Psoas muscle (tissue), 8 donors: ENCODE results near the gene EIF3L. TPM values are rescaled to one million over a fixed set of nuclear protein-coding genes. Genes with fewer than 3 reads are reported as not detected.

Source experiments
- ATAC-seq, 4 donors: fragments of 200-7000 bp; cut with Tn5 transposase; one replicate each; pipeline ENCODE4 v1.9.1; 2020; ENCODE audit warnings: moderate library complexity in 3 of 4, mild to moderate bottlenecking in 2 of 4
- DNase-seq, 2 donors: peaks; one replicate each; pipeline ENCODE4 v3.0.0-alpha.2; 2020
- H3K27ac ChIP-seq: fragments of 200-600 bp; one replicate; pipeline ENCODE4 v1.8.0; 2022
- H3K27me3 ChIP-seq, 3 donors: fragments of 200-600 bp in 1 of 3; one replicate each; pipeline versions ENCODE4 v1.6.1 to v1.8.0; 2013 to 2022; ENCODE audit warnings: low read length in 2 of 3, mild to moderate bottlenecking in 2 of 3, moderate library complexity in 1 of 3; ENCODE audit not compliant: insufficient read depth in 3 of 3
- H3K36me3 ChIP-seq, 2 donors: fragments of 200-600 bp in 1 of 2; one replicate each; pipeline versions ENCODE4 v1.6.1 to v1.8.0; 2013 to 2022; ENCODE audit warnings: low read depth in 1 of 2, mild to moderate bottlenecking in 1 of 2, moderate library complexity in 1 of 2; ENCODE audit not compliant: insufficient read depth in 1 of 2
- H3K4me1 ChIP-seq: fragments of 200-600 bp; one replicate; pipeline ENCODE4 v1.8.0; 2022
- H3K4me3 ChIP-seq: fragments of 200-600 bp; one replicate; pipeline ENCODE4 v1.8.0; 2022; ENCODE audit warnings: mild to moderate bottlenecking
- H3K9me3 ChIP-seq: fragments of 200-600 bp; one replicate; pipeline ENCODE4 v1.8.0; 2022
- CTCF ChIP-seq: fragments of 200-600 bp; IDR thresholded peaks from one replicate; pipeline ENCODE4 v1.8.0; 2022; ENCODE audit warnings: antibody characterized with exemption
- WGBS, 3 donors: extraction: QIAGEN DNeasy Blood & Tissue Kit; methylation state at CpG; one replicate each; pipeline versions ENCODE4 v1.1.6 to v1.1.7; 2013; 5-methylcytosine and 5-hydroxymethylcytosine counted together
- intact Hi-C, 2 donors: fragments of 100-400 bp; cut with DNase I; formaldehyde crosslinking; loops; one replicate each; pipeline versions ENCODE4 v1.11.0 to v1.14.2; 2022
- polyA plus RNA-seq, 3 donors: library from polyadenylated mRNA; stranded (reverse); fragments of 200-250 nt; gene quantifications; one replicate each; pipeline ENCODE4 v1.2.3, GENCODE V29; 2013
- total RNA-seq, 4 donors: library from RNA; stranded (reverse); fragmentation: NEBNext Ultra II Directional in 2 of 4; extraction: Animal tissue kit (Norgen Biotek cat#: 25700) in 2 of 4; gene quantifications; one replicate each; pipeline versions ENCODE4 v1.2.1 to v1.2.4, GENCODE V29; 2021 to 2023
- donor health status: healthy with polysubstance abuse.
- donor health status: DM: no; HTN: no; CAD: no; lungs with moderate emphysema.
- donor health status: Bipolar disorder and iron deficiency.
- donor health status: healthy.
- donor health status: DM: yes; HTN: yes; CAD: no.
- donor health status: DM: no; HTN: no; CAD: no.
- donor health status: DM: no; HTN: no; CAD: no.
- donor health status: DM: yes; HTN: yes; CAD: no.

EIF3L gene
- total and polyA plus RNA-seq, 7 donors: 265 to 483 (median 369) TPM

- H3K27ac ChIP-seq: peak overlapping the region; percentile 85
- TF ChIP-seq CTCF: no peak
- H3K4me3 ChIP-seq: no peak overlapping the region
- intact Hi-C loops: no loop called here
- no peaks in the 10 kb centered on the region for H3K9me3 ChIP-seq
- no peak for DNase-seq
- peaks cover 21 to 97% of the 10 kb centered on the region in 2 donors for H3K36me3 ChIP-seq
- 67 to 82% (median 70%) methylated on average over 7 of the region's 7 CpGs for WGBS, 3 donors
- no peaks in the 10 kb centered on the region for H3K27me3 ChIP-seq
- ATAC-seq: no peak
- H3K4me1 ChIP-seq: peaks cover 29% of the 10 kb centered on the region
Observed at GRCh38 chr22:37860796-37861421, 11.7 kb downstream of the EIF3L start.

GRCh38 chr22:37862570-37863325 lies 13.5 kb downstream of the EIF3L start:
- intact Hi-C loops: loop anchor here (1.0 to 2.0 kb wide), 2 partner anchors 44 to 45 kb away; no protein-coding TSS in a partner anchor
- Histone ChIP-seq H3K4me3 (no peak overlapping the region), H3K27ac (peak overlapping the region; percentile 36), H3K27me3 (no peaks in the 10 kb centered on the region), H3K4me1 (peaks cover 29% of the 10 kb centered on the region), H3K9me3 (no peaks in the 10 kb centered on the region), H3K36me3 (peaks cover 21 to 97% of the 10 kb centered on the region in 2 donors)
- no peak for TF ChIP-seq CTCF
- 44 to 72% (median 46%) methylated on average over 7 of the region's 7 CpGs for WGBS, 3 donors
- no peak for DNase-seq
- peak in 1 of 4 donors; percentile 45 for ATAC-seq

DNA sequence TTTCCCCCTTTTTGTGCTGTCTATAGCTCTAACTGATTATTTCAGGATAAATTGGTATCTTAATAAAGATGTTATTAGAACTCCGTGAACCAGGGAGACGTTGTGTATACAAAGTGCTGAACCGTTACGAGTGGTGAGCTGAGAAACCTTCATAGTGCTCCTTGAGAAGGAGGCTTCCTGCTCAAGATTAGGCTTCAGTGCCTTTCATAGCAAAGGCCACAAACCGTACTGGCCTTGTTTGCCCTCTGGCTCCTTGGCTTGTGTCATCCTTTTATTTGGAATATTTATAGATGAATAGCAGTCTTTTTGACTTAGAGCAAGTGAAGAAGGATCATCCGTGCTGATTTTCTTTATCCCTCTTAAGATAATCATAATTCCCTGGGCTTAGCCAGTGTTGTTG lies 16.3 kb downstream of the EIF3L start:
- Histone ChIP-seq H3K9me3 (no peaks in the 10 kb centered on the region), H3K4me1 (peaks cover 24% of the 10 kb centered on the region), H3K27me3 (no peaks in the 10 kb centered on the region), H3K27ac (no peak overlapping the region), H3K36me3 (peaks cover 33 to 98% of the 10 kb centered on the region in 2 donors), H3K4me3 (no peak overlapping the region)
- no peak for DNase-seq
- intact Hi-C loops: no loop called here
- 82 to 88% (median 83%) methylated on average over 6 of the region's 6 CpGs for WGBS, 3 donors
- TF ChIP-seq CTCF: no peak
- ATAC-seq: no peak

- ATAC-seq (no peak), DNase-seq (no peak)
- 75 to 79% (median 76%) methylated on average over 7 of the region's 7 CpGs for WGBS, 3 donors
- H3K27me3 ChIP-seq: no peaks in the 10 kb centered on the region
- intact Hi-C loops: no loop called here
- no peaks in the 10 kb centered on the region for H3K9me3 ChIP-seq
- no peaks in the 10 kb centered on the region for H3K4me1 ChIP-seq
- H3K4me3 ChIP-seq: no peak overlapping the region
- H3K36me3 ChIP-seq: peaks cover 23 to 99% of the 10 kb centered on the region in 2 donors
- no peak for TF ChIP-seq CTCF
- H3K27ac ChIP-seq: no peak overlapping the region
Observed at GRCh38 chr22:37870273-37870672, 21.1 kb downstream of the EIF3L start.
